Mucosa of descending colon (tissue), 3 donors: Measurements from ENCODE around the gene ST3GAL5. TPM values are rescaled to one million over a fixed set of nuclear protein-coding genes. Genes with fewer than 3 reads are reported as not detected.

Experiments
- ATAC-seq: fragments of 200-7000 bp; cut with Tn5 transposase; one replicate; pipeline ENCODE4 v1.9.1; 2020; ENCODE audit warnings: mild to moderate bottlenecking, moderate library complexity
- DNase-seq, 3 donors: peaks; one replicate each; pipeline ENCODE4 v3.0.0-alpha.2; 2020
- H3K36me3 ChIP-seq: fragments of 200-600 bp; one replicate; pipeline ENCODE4 v1.8.0; 2021; ENCODE audit warnings: low read depth, mild to moderate bottlenecking
- H3K4me1 ChIP-seq: fragments of 200-600 bp; one replicate; pipeline ENCODE4 v1.8.0; 2021; ENCODE audit warnings: low read depth, mild to moderate bottlenecking
- H3K4me3 ChIP-seq: fragments of 200-600 bp; one replicate; pipeline ENCODE4 v1.8.0; 2021; ENCODE audit warnings: mild to moderate bottlenecking
- H3K9me3 ChIP-seq: fragments of 200-600 bp; one replicate; pipeline ENCODE4 v1.8.0; 2021; ENCODE audit warnings: mild to moderate bottlenecking
- intact Hi-C, 2 donors: fragments of 100-400 bp; cut with DNase I in 1 of 2; cut with micrococcal nuclease in 1 of 2; formaldehyde crosslinking; loops; one replicate each; pipeline versions ENCODE4 v1.11.0 to v1.11.1; 2022; cut with DNase I, micrococcal nuclease
- total RNA-seq, 3 donors: library from RNA; stranded (reverse); fragmentation: NEBNext Ultra II Directional in 2 of 3; extraction: Animal tissue kit (Norgen Biotek cat#: 25700) in 2 of 3; gene quantifications; one replicate each; pipeline versions ENCODE4 v1.2.1 to v1.2.4, GENCODE V29; 2021 to 2023
- TF ChIP-seq, protein P1 (sequence below): fragments of 200-600 bp; IDR thresholded peaks from one replicate; pipeline ENCODE4 v1.8.0; 2022; ENCODE audit warnings: antibody characterized with exemption, mild to moderate bottlenecking
- donor health status: DM: no; HTN: no; CAD: no; lungs with moderate emphysema.
- donor health status: DM: no; HTN: no; CAD: no.
- donor health status: DM: no; HTN: yes; CAD: no.

Gene ST3GAL5
- total RNA-seq, 3 donors from 2014 or later, result 5.0 to 19.0 (median 5.4) TPM

DNA sequence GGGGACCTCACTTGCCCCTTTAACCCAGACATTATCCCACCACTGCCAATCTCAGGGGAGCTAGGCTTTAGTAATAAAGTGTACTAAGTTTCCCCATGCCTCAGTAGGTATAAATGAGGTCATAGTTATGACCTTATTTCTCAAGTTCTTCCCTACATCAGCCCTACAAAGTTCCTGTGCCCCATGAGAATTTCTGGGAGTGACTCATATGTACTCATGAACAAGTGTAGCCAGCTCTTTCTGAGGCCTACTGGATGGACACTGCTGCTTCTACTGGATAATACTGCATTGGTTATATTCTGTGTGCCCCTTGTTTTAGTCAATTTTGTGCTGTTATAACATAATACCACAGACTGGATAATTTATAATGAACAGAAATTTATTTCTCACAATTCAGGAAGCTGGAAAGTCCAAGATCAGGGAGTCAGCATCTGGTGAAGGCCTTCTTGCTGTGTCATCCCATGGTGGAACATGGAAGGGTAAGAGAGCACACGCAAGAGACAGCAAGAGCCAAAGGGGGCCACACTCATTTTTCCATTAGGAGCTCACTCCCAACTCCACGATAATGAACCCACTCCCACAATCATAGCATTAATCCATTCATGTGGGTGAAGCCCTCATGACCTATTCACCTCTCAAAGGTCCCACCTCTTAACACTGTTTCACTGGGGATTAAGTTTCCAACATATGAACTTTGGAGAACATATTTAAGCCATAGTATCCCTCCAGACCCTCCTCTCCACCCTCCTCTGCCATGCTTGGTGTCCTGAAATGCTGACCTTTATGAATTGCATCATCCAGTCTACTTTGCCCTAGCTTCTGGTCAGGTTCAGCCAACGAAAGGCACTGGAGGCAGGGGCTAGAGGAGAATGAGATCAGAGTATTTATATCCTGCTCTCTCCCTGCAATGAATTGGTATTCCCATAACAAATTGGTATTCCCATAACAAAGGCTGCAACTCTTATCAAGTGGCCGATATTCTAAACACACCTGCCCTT, 25.4 kb upstream of the ST3GAL5 start:
- H3K36me3 ChIP-seq, result no peaks in the 10 kb centered on the region
- H3K9me3 ChIP-seq, result no peaks in the 10 kb centered on the region
- intact Hi-C loops, result no loop called here
- DNase-seq (no peak), ATAC-seq (no peak)
- TF ChIP-seq, protein P1, sequence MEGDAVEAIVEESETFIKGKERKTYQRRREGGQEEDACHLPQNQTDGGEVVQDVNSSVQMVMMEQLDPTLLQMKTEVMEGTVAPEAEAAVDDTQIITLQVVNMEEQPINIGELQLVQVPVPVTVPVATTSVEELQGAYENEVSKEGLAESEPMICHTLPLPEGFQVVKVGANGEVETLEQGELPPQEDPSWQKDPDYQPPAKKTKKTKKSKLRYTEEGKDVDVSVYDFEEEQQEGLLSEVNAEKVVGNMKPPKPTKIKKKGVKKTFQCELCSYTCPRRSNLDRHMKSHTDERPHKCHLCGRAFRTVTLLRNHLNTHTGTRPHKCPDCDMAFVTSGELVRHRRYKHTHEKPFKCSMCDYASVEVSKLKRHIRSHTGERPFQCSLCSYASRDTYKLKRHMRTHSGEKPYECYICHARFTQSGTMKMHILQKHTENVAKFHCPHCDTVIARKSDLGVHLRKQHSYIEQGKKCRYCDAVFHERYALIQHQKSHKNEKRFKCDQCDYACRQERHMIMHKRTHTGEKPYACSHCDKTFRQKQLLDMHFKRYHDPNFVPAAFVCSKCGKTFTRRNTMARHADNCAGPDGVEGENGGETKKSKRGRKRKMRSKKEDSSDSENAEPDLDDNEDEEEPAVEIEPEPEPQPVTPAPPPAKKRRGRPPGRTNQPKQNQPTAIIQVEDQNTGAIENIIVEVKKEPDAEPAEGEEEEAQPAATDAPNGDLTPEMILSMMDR, result no peak
- no peaks in the 10 kb centered on the region for H3K4me1 ChIP-seq
- no peak overlapping the region for H3K4me3 ChIP-seq

GRCh38 chr2:85911814-85912692, 23.3 kb upstream of the ST3GAL5 start:
- no peaks in the 10 kb centered on the region for H3K36me3 ChIP-seq
- intact Hi-C loops, result no loop called here
- DNase-seq, result no peak
- ATAC-seq, result peak; percentile 47
- no peaks in the 10 kb centered on the region for H3K4me1 ChIP-seq
- H3K4me3 ChIP-seq, result no peak overlapping the region
- TF ChIP-seq, protein P1, result no peak
- no peaks in the 10 kb centered on the region for H3K9me3 ChIP-seq

DNA sequence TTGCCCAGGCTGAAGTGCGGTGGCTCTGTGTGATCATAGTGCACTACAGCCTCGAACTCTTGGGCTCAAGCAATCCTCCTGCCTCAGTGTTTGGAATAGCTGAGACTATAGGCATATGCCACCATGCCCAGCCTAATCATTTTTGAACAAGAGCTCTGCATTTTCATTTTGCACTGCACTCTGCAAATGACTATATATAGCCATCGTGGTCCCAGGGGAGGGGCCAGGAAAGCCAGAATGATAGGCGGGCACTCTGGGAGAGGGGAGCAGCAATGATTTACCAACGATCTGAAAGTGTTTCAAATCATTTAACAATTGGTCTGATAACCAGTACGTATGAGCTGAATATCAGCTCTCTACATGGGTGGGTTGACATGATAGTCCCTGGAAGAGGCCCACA, 22.3 kb upstream of the ST3GAL5 start:
- Histone ChIP-seq H3K36me3 (no peaks in the 10 kb centered on the region), H3K4me3 (no peak overlapping the region), H3K9me3 (no peaks in the 10 kb centered on the region), H3K4me1 (no peaks in the 10 kb centered on the region)
- TF ChIP-seq, protein P1, result no peak
- intact Hi-C loops, result no loop called here
- ATAC-seq (no peak), DNase-seq (no peak)

- DNase-seq (no peak), ATAC-seq (no peak)
- Histone ChIP-seq H3K36me3 (no peaks in the 10 kb centered on the region), H3K4me3 (no peak overlapping the region), H3K9me3 (no peaks in the 10 kb centered on the region), H3K4me1 (no peaks in the 10 kb centered on the region)
- intact Hi-C loops, result no loop called here
- TF ChIP-seq, protein P1, result no peak
Observed at GRCh38 chr2:85909005-85909404, 20.2 kb upstream of the ST3GAL5 start.

DNA sequence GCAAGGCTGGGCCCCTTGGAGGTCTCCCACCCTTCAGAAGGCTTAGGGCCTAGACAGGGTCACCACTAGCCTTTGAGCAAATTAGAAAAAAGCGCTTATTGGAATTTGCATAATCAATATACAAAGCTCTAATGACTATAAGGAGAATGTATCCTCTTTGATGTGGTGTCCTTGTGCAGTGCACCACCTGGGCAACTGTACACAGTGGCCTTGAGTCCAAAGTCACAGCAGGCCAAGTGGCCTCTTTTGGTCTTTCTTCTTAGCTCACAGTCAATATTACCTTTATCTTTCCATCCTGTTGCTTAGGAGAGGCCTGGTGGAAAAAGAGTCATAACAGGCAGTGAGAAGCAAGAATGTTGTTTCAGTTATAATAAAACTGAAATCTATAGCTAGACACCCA, 19.7 kb upstream of the ST3GAL5 start:
- ATAC-seq (no peak), DNase-seq (no peak)
- Histone ChIP-seq H3K9me3 (no peaks in the 10 kb centered on the region), H3K4me1 (no peaks in the 10 kb centered on the region), H3K36me3 (no peaks in the 10 kb centered on the region), H3K4me3 (no peak overlapping the region)
- TF ChIP-seq, protein P1, result no peak
- intact Hi-C loops, result no loop called here
